Peyer's patch (tissue), 4 donors: Measurements from ENCODE around the gene GALNT1.

Experiments
- POLR2A ChIP-seq, 2 donors: fragments of 450-650 bp; IDR thresholded peaks; one replicate each; pipeline ENCODE4 v1.5.1; 2017; ENCODE audit warnings: antibody characterized with exemption in 2 of 2, mild to moderate bottlenecking in 2 of 2, moderate library complexity in 2 of 2
- TF ChIP-seq, protein P1 (sequence below), 6 experiments: fragments of 450-650 bp in 4 of 6; fragments of 200-600 bp in 2 of 6; sonication (generic) in 1 of 6; IDR thresholded peaks; one replicate each; pipeline ENCODE4 v1.5.1; 2017 to 2019; ENCODE audit warnings: antibody characterized with exemption in 6 of 6, mild to moderate bottlenecking in 3 of 6, moderate library complexity in 1 of 6

DNA sequence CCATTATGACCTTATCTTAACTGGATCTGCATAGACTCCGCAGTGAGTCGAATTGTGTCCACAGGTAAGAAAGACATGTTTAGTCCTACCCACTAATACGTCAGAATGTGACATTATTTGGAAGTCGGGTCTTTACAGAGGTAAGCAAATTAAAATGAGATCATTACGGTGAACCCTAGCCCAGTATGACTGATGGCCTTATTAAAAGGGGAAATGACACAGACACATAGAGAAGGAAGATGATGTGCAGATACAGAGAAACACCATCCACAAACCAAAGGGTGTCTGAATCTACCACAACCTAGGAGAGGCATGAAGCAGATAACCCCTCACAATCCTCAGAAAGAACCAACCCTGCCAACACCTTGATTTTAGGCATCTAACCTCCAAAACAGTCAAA, 135.6 kb downstream of the GALNT1 start:
- TF ChIP-seq, protein P1, sequence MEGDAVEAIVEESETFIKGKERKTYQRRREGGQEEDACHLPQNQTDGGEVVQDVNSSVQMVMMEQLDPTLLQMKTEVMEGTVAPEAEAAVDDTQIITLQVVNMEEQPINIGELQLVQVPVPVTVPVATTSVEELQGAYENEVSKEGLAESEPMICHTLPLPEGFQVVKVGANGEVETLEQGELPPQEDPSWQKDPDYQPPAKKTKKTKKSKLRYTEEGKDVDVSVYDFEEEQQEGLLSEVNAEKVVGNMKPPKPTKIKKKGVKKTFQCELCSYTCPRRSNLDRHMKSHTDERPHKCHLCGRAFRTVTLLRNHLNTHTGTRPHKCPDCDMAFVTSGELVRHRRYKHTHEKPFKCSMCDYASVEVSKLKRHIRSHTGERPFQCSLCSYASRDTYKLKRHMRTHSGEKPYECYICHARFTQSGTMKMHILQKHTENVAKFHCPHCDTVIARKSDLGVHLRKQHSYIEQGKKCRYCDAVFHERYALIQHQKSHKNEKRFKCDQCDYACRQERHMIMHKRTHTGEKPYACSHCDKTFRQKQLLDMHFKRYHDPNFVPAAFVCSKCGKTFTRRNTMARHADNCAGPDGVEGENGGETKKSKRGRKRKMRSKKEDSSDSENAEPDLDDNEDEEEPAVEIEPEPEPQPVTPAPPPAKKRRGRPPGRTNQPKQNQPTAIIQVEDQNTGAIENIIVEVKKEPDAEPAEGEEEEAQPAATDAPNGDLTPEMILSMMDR (IDR thresholded peaks at IDR 0.05), result no peak
- TF ChIP-seq POLR2A (IDR thresholded peaks at IDR 0.05), result no peak
